ENCODE results near the gene FOXQ1.

DNA sequence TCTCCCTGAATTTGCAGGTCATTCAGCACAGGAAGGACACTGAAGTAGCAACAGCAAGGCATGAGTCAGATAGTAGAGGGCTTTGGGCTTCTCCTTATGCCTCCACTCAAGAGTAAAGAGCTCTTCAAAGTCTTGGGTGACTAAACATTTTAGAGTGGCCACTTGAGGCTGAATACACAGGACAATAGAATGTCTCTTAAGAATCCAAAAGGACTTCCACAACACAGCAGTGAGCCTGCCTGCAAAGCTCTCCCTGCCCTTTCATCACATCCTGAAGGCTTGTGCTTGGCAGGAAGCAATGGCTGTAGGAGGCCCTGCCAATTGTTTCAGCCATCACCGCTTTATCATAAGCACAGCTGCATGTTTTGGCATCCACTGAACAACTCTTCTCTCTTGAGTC, 36.8 kb downstream of the FOXQ1 start:
- TF ChIP-seq, protein P1, sequence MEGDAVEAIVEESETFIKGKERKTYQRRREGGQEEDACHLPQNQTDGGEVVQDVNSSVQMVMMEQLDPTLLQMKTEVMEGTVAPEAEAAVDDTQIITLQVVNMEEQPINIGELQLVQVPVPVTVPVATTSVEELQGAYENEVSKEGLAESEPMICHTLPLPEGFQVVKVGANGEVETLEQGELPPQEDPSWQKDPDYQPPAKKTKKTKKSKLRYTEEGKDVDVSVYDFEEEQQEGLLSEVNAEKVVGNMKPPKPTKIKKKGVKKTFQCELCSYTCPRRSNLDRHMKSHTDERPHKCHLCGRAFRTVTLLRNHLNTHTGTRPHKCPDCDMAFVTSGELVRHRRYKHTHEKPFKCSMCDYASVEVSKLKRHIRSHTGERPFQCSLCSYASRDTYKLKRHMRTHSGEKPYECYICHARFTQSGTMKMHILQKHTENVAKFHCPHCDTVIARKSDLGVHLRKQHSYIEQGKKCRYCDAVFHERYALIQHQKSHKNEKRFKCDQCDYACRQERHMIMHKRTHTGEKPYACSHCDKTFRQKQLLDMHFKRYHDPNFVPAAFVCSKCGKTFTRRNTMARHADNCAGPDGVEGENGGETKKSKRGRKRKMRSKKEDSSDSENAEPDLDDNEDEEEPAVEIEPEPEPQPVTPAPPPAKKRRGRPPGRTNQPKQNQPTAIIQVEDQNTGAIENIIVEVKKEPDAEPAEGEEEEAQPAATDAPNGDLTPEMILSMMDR (IDR thresholded peaks at IDR 0.05; ENCODE audit: extremely low read depth in 1 of 2, insufficient read depth in 1 of 2, low read depth in 1 of 2, low read length in 2 of 2) = no peak
- TF ChIP-seq JUN (IDR thresholded peaks at IDR 0.05; ENCODE audit: borderline replicate concordance, insufficient read depth, insufficient read length, low read depth) = no peak
- no peak for TF ChIP-seq POLR2A (IDR thresholded peaks at IDR 0.05; ENCODE audit: low read depth, low read length)
- TF ChIP-seq EZH2 (IDR thresholded peaks at IDR 0.05; ENCODE audit: borderline replicate concordance, low read depth, low read length, severe bottlenecking) = no peak

Data from endothelial cell of umbilical vein (primary cell).